ENCODE measurements around the gene RYR3.

GRCh38 chr15:33341953-33342352 is 31.2 kb downstream of the RYR3 start:
- no peak for TF ChIP-seq CTCF (IDR thresholded peaks at IDR 0.05)
- no peak for TF ChIP-seq POLR2A (IDR thresholded peaks at IDR 0.05)

Data from lower leg skin (tissue), 3 donors.